Measurements from ENCODE around the gene OR56B4. TPM values are rescaled to one million over a fixed set of nuclear protein-coding genes. Genes with fewer than 3 reads are reported as not detected.

Gene OR56B4
- total and polyA plus RNA-seq, 12 donors = not detected

- Histone ChIP-seq H3K9me3 (replicated peaks in 1 of 3) (no peaks in the 10 kb centered on the region), H3K4me3 (no peak overlapping the region), H3K27me3 (no peaks in the 10 kb centered on the region), H3K4me1 (replicated peaks in 1 of 2) (no peaks in the 10 kb centered on the region), H3K36me3 (replicated peaks in 1 of 2) (no peaks in the 10 kb centered on the region), H3K27ac (no peak overlapping the region)
- DNase-seq = no peak
- intact Hi-C loops (cut with DNase I) = no loop called here
- TF ChIP-seq POLR2A (IDR thresholded peaks at IDR 0.05) = no peak
- TF ChIP-seq, protein P1, sequence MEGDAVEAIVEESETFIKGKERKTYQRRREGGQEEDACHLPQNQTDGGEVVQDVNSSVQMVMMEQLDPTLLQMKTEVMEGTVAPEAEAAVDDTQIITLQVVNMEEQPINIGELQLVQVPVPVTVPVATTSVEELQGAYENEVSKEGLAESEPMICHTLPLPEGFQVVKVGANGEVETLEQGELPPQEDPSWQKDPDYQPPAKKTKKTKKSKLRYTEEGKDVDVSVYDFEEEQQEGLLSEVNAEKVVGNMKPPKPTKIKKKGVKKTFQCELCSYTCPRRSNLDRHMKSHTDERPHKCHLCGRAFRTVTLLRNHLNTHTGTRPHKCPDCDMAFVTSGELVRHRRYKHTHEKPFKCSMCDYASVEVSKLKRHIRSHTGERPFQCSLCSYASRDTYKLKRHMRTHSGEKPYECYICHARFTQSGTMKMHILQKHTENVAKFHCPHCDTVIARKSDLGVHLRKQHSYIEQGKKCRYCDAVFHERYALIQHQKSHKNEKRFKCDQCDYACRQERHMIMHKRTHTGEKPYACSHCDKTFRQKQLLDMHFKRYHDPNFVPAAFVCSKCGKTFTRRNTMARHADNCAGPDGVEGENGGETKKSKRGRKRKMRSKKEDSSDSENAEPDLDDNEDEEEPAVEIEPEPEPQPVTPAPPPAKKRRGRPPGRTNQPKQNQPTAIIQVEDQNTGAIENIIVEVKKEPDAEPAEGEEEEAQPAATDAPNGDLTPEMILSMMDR (IDR thresholded peaks at IDR 0.05) = no peak
- 14 to 59% (median 44%) methylated on average over 1 of the region's 1 CpG; no CpG with 5 or more reads in 1 of the 4 donors for WGBS, 4 donors
Measured at GRCh38 chr11:6110011-6110410, 2.5 kb downstream of the OR56B4 start.

DNA sequence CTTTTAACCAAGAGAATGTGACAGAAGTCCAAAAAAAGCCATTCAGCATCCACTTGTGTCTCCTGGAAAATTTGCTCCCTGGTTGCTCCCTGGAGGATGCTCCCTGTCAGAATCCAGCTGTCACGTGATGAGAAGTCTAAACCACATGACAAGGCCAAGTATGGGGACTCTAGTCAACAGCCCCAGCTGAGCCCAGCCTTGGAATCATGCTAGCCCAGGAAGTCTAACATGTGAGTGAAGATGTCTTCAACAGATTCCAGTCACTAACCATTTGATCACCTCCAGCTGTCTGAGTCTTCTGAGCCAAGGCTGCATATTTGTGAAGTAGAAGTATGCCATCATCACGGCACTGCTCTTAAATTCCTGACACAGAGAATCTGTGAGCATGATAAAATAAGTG, 4.2 kb downstream of the OR56B4 start:
- H3K27ac ChIP-seq = no peak overlapping the region
- 48 to 61% (median 55%) methylated on average over 2 of the region's 2 CpGs for WGBS, 4 donors
- no peak overlapping the region for H3K4me3 ChIP-seq
- no peaks in the 10 kb centered on the region for H3K4me1 ChIP-seq (replicated peaks in 1 of 2)
- no peak for TF ChIP-seq POLR2A (IDR thresholded peaks at IDR 0.05)
- TF ChIP-seq, protein P1 (IDR thresholded peaks at IDR 0.05) = no peak
- no peaks in the 10 kb centered on the region for H3K27me3 ChIP-seq
- intact Hi-C loops (cut with DNase I) = no loop called here
- DNase-seq = no peak
- H3K9me3 ChIP-seq (replicated peaks in 1 of 3) = no peaks in the 10 kb centered on the region
- no peaks in the 10 kb centered on the region for H3K36me3 ChIP-seq (replicated peaks in 1 of 2)

DNA sequence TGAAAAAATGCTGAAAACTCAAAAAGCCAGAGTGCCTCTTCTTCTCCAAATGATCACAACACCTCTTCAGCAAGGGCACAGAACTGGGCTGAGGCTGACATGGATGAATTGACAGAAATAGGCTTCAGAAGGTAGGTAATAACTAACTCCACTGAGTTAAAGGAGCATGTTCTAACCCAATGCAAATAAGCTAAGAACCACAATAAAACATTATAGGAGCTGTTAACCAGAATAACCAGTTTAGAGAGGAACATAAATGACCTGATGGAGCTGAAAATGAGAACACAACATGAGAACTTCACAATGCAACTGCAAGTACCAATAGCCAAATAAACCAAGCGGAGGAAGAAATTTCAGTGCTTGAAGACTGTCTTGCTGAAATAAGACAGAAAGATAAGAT, 9.2 kb downstream of the OR56B4 start:
- intact Hi-C loops (cut with DNase I) = no loop called here
- Histone ChIP-seq H3K9me3 (replicated peaks in 1 of 3) (no peaks in the 10 kb centered on the region), H3K4me1 (replicated peaks in 1 of 2) (no peaks in the 10 kb centered on the region), H3K27ac (no peak overlapping the region), H3K27me3 (no peaks in the 10 kb centered on the region), H3K36me3 (replicated peaks in 1 of 2) (no peaks in the 10 kb centered on the region), H3K4me3 (no peak overlapping the region)
- TF ChIP-seq, protein P1 (IDR thresholded peaks at IDR 0.05) = no peak
- no peak for TF ChIP-seq POLR2A (IDR thresholded peaks at IDR 0.05)
- WGBS, 4 donors = 92 to 100% (median 95%) methylated on average over 1 of the region's 1 CpG
- DNase-seq = no peak

- H3K36me3 ChIP-seq (replicated peaks in 1 of 2) = no peaks in the 10 kb centered on the region
- no peaks in the 10 kb centered on the region for H3K27me3 ChIP-seq
- intact Hi-C loops (cut with DNase I) = no loop called here
- no peak overlapping the region for H3K4me3 ChIP-seq
- H3K9me3 ChIP-seq (replicated peaks in 1 of 3) = no peaks in the 10 kb centered on the region
- no peak for DNase-seq
- 47 to 64% (median 51%) methylated on average over 3 of the region's 3 CpGs for WGBS, 4 donors
- H3K4me1 ChIP-seq (replicated peaks in 1 of 2) = peaks cover 0 to 4% of the 10 kb centered on the region in 2 donors
- TF ChIP-seq, protein P1 (IDR thresholded peaks at IDR 0.05) = no peak
- no peak for TF ChIP-seq POLR2A (IDR thresholded peaks at IDR 0.05)
- H3K27ac ChIP-seq = no peak overlapping the region
Measured at GRCh38 chr11:6124245-6124644, 16.8 kb downstream of the OR56B4 start.

Data from adrenal gland (tissue), 12 donors.